HCEC 1CT (cell line): ENCODE measurements around the gene ADAMTSL4.
A peak's percentile ranks its signal among the peaks of the same experiment; 100 is the strongest.
"Not testable (repeated sequence)": the region's sequence is repeated elsewhere in the genome, so short reads cannot be mapped to it uniquely, and the experiment has no call there.

Experiments used
- DNase-seq: peaks from one replicate; pipeline ENCODE4 v3.0.0-alpha.2; 2017

The ADAMTSL4 gene

GRCh38 chr1:150596095-150596892 is 47.1 kb downstream of the ADAMTSL4 start:
- DNase-seq = peak; percentile 56

- no peak for DNase-seq
Measured at GRCh38 chr1:150596976-150597375, 47.8 kb downstream of the ADAMTSL4 start.

GRCh38 chr1:150598346-150598745 is 49.1 kb downstream of the ADAMTSL4 start:
- not testable (repeated sequence) for DNase-seq

- DNase-seq = no peak
Measured at GRCh38 chr1:150601540-150601939, 52.3 kb downstream of the ADAMTSL4 start.

- not testable (repeated sequence) for DNase-seq
Measured at GRCh38 chr1:150602372-150602771, 53.2 kb downstream of the ADAMTSL4 start.

DNA sequence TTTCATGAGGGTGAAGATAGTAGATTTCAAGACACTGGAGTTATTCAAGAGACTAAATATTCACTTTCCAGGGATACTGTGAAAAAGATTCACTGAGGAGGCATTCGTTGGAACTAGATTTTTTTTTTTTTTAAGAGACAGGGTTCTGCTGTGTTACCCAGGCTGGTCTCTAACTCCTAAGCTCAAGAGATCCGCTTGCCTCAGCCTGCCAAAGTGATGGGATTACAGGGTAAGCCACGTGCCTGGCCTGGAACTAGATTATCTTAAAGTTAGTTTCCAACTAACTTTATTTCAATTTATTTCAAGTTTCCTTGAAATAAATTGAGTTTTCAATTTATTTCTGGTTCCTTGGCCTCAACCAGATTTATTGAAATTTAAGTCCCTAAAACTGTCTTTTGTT is 54.5 kb downstream of the ADAMTSL4 start:
- DNase-seq = no peak

- no peak for DNase-seq
Measured at GRCh38 chr1:150604226-150604588, 55.0 kb downstream of the ADAMTSL4 start.

DNA sequence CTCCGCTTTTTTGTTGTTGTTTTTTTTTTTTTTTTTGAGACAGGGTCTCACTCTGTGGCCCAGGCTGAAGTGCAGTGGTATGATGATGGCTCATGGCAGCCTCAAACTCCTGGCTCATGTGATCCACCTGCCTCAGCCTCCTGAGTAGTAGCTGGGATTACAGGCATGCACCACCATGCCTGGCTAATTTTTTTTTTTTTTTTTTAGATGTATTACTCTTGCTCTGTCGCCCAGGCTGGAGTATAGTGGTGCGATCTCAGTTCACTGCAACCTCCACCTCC is 56.2 kb downstream of the ADAMTSL4 start:
- DNase-seq = not testable (repeated sequence)

DNA sequence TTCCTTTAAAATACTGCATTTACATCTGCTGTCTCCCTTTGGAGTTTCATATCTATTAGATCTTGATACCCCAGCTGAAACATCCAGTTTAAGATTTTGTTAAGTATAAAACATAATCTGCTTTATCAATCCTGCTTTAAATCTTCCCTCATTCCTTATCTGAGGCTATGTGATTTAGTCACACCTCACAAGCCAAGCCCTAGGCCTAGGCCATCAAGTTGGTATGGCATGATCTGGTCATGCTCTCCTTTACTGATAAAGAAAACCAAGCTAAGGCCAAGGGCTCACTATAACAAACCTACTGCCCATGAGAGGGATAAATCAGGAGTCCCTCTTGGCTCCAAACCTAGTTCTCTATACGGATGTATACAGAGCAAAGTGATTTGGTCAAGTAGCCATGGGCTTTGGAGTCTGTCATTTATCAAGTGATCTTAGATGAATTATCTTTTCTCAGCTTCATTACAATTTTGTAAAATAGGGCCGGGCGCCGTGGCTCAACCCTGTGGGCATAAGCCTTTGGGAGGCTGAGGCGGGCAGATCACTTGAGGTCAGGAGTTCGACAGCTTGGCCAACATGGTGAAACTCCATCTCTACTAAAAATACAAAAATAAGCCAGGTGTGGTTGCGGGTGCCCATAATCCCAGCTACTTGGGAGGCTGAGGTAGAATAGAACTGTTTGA is 57.4 kb downstream of the ADAMTSL4 start:
- DNase-seq = no peak

GRCh38 chr1:150609732-150610131 is 60.5 kb downstream of the ADAMTSL4 start:
- DNase-seq = no peak
